Psoas muscle (tissue), 8 donors: ENCODE measurements around the gene SLC45A3. TPM values are rescaled to one million over a fixed set of nuclear protein-coding genes. Genes with fewer than 3 reads are reported as not detected.

Experiments used
- ATAC-seq, 4 donors: fragments of 200-7000 bp; cut with Tn5 transposase; one replicate each; pipeline ENCODE4 v1.9.1; 2020; ENCODE audit warnings: moderate library complexity in 3 of 4, mild to moderate bottlenecking in 2 of 4
- DNase-seq, 2 donors: peaks; one replicate each; pipeline ENCODE4 v3.0.0-alpha.2; 2020
- H3K27ac ChIP-seq: fragments of 200-600 bp; one replicate; pipeline ENCODE4 v1.8.0; 2022
- H3K27me3 ChIP-seq, 3 donors: fragments of 200-600 bp in 1 of 3; one replicate each; pipeline versions ENCODE4 v1.6.1 to v1.8.0; 2013 to 2022; ENCODE audit warnings: low read length in 2 of 3, mild to moderate bottlenecking in 2 of 3, moderate library complexity in 1 of 3; ENCODE audit not compliant: insufficient read depth in 3 of 3
- H3K36me3 ChIP-seq, 2 donors: fragments of 200-600 bp in 1 of 2; one replicate each; pipeline versions ENCODE4 v1.6.1 to v1.8.0; 2013 to 2022; ENCODE audit warnings: low read depth in 1 of 2, mild to moderate bottlenecking in 1 of 2, moderate library complexity in 1 of 2; ENCODE audit not compliant: insufficient read depth in 1 of 2
- H3K4me1 ChIP-seq: fragments of 200-600 bp; one replicate; pipeline ENCODE4 v1.8.0; 2022
- H3K4me3 ChIP-seq: fragments of 200-600 bp; one replicate; pipeline ENCODE4 v1.8.0; 2022; ENCODE audit warnings: mild to moderate bottlenecking
- H3K9me3 ChIP-seq: fragments of 200-600 bp; one replicate; pipeline ENCODE4 v1.8.0; 2022
- CTCF ChIP-seq: fragments of 200-600 bp; IDR thresholded peaks from one replicate; pipeline ENCODE4 v1.8.0; 2022; ENCODE audit warnings: antibody characterized with exemption
- WGBS, 3 donors: extraction: QIAGEN DNeasy Blood & Tissue Kit; methylation state at CpG; one replicate each; pipeline versions ENCODE4 v1.1.6 to v1.1.7; 2013; 5-methylcytosine and 5-hydroxymethylcytosine counted together
- intact Hi-C, 2 donors: fragments of 100-400 bp; cut with DNase I; formaldehyde crosslinking; loops; one replicate each; pipeline versions ENCODE4 v1.11.0 to v1.14.2; 2022
- polyA plus RNA-seq, 3 donors: library from polyadenylated mRNA; stranded (reverse); fragments of 200-250 nt; gene quantifications; one replicate each; pipeline ENCODE4 v1.2.3, GENCODE V29; 2013
- total RNA-seq, 4 donors: library from RNA; stranded (reverse); fragmentation: NEBNext Ultra II Directional in 2 of 4; extraction: Animal tissue kit (Norgen Biotek cat#: 25700) in 2 of 4; gene quantifications; one replicate each; pipeline versions ENCODE4 v1.2.1 to v1.2.4, GENCODE V29; 2021 to 2023
- donor health status: healthy with polysubstance abuse.
- donor health status: DM: no; HTN: no; CAD: no; lungs with moderate emphysema.
- donor health status: Bipolar disorder and iron deficiency.
- donor health status: healthy.
- donor health status: DM: yes; HTN: yes; CAD: no.
- donor health status: DM: no; HTN: no; CAD: no.
- donor health status: DM: no; HTN: no; CAD: no.
- donor health status: DM: yes; HTN: yes; CAD: no.

The SLC45A3 gene
- total and polyA plus RNA-seq, 7 donors, result 0.15 to 2.7 (median 0.46) TPM

- no peak for DNase-seq
- H3K27me3 ChIP-seq, result no peaks in the 10 kb centered on the region
- no peak overlapping the region for H3K4me3 ChIP-seq
- WGBS, 3 donors, result 92 to 98% (median 93%) methylated on average over 2 of the region's 2 CpGs
- no peak overlapping the region for H3K27ac ChIP-seq
- peaks cover 0 to 21% of the 10 kb centered on the region in 2 donors for H3K36me3 ChIP-seq
- no peaks in the 10 kb centered on the region for H3K9me3 ChIP-seq
- intact Hi-C loops, result loop anchor here (2.0 to 5.0 kb wide), 3 partner anchors 52 to 121 kb away; no protein-coding TSS in a partner anchor
- peaks cover 4% of the 10 kb centered on the region for H3K4me1 ChIP-seq
- no peak for ATAC-seq
- no peak for TF ChIP-seq CTCF
These were observed 29.3 kb upstream of the SLC45A3 start for GRCh38 chr1:205709640-205710039.

- 28 to 47% (median 36%) methylated on average over 4 of the region's 4 CpGs for WGBS, 3 donors
- Histone ChIP-seq H3K4me3 (no peak overlapping the region), H3K27me3 (no peaks in the 10 kb centered on the region), H3K27ac (no peak overlapping the region), H3K9me3 (no peaks in the 10 kb centered on the region), H3K4me1 (peaks cover 4% of the 10 kb centered on the region), H3K36me3 (peaks cover 0 to 25% of the 10 kb centered on the region in 2 donors)
- DNase-seq (no peak), ATAC-seq (peak in 1 of 4 donors; percentile 29)
- intact Hi-C loops, result no loop called here
- no peak for TF ChIP-seq CTCF
These were observed 28.7 kb upstream of the SLC45A3 start for GRCh38 chr1:205709059-205709398.

GRCh38 chr1:205706601-205707502, 26.5 kb upstream of the SLC45A3 start:
- Histone ChIP-seq H3K27me3 (no peaks in the 10 kb centered on the region), H3K4me3 (no peak overlapping the region), H3K4me1 (peaks cover 4% of the 10 kb centered on the region), H3K27ac (no peak overlapping the region), H3K36me3 (peaks cover 0 to 22% of the 10 kb centered on the region in 2 donors), H3K9me3 (no peaks in the 10 kb centered on the region)
- WGBS, 3 donors, result 81 to 86% (median 85%) methylated on average over 6 of the region's 6 CpGs
- DNase-seq, result no peak
- intact Hi-C loops, result no loop called here
- no peak for ATAC-seq
- no peak for TF ChIP-seq CTCF

- H3K9me3 ChIP-seq, result no peaks in the 10 kb centered on the region
- no peak for ATAC-seq
- no peak for TF ChIP-seq CTCF
- no peak for DNase-seq
- no peaks in the 10 kb centered on the region for H3K27me3 ChIP-seq
- peaks cover 4% of the 10 kb centered on the region for H3K4me1 ChIP-seq
- WGBS, 3 donors, result 81 to 86% (median 86%) methylated on average over 2 of the region's 2 CpGs
- no peak overlapping the region for H3K4me3 ChIP-seq
- no peak overlapping the region for H3K27ac ChIP-seq
- H3K36me3 ChIP-seq, result peaks cover 0 to 19% of the 10 kb centered on the region in 2 donors
- intact Hi-C loops, result no loop called here
These were observed 24.6 kb upstream of the SLC45A3 start for GRCh38 chr1:205704903-205705302.
